Stomach (tissue), 9 donors: ENCODE data around the gene RNF215. TPM values are rescaled to one million over a fixed set of nuclear protein-coding genes. Genes with fewer than 3 reads are reported as not detected.

Source experiments
- DNase-seq, 2 donors: peaks; one replicate each; pipeline versions ENCODE4 v3.0.0 to v3.0.0-alpha.2; 2013 to 2019
- H3K27ac ChIP-seq, 5 donors: fragments of 200-600 bp in 4 of 5; sonication (generic) in 4 of 5; one replicate each; pipeline ENCODE4 v1.5.1; 2013 to 2019; ENCODE audit warnings: mild to moderate bottlenecking in 1 of 5, moderate library complexity in 1 of 5
- H3K27me3 ChIP-seq, 3 donors: fragments of 200-600 bp; sonication (generic); one replicate each; pipeline ENCODE4 v1.5.1; 2017 to 2019; ENCODE audit warnings: mixed run types in 1 of 3
- H3K36me3 ChIP-seq, 4 donors: fragments of 200-600 bp; sonication (generic); 1 replicate in 3 of 4; 2 replicates in 1 of 4; pipeline ENCODE4 v1.5.1; 2016 to 2019
- H3K4me1 ChIP-seq, 4 donors: fragments of 200-600 bp; sonication (generic); one replicate each; pipeline ENCODE4 v1.5.1; 2016 to 2019
- H3K4me3 ChIP-seq, 4 donors: fragments of 200-600 bp; sonication (generic) in 3 of 4; one replicate each; pipeline ENCODE4 v1.5.1; 2016 to 2019; ENCODE audit warnings: mild to moderate bottlenecking in 1 of 4
- H3K9me3 ChIP-seq, 4 donors: fragments of 200-600 bp; sonication (generic); one replicate each; pipeline ENCODE4 v1.5.1; 2016 to 2019
- CTCF ChIP-seq, 7 experiments: fragments of 450-650 bp in 4 of 7; fragments of 200-600 bp in 3 of 7; sonication (generic) in 3 of 7; IDR thresholded peaks; one replicate each; pipeline ENCODE4 v1.5.1; 2016 to 2019; ENCODE audit warnings: antibody characterized with exemption in 7 of 7, control low read depth in 2 of 7, mild to moderate bottlenecking in 1 of 7
- EP300 ChIP-seq: sonication (generic); formaldehyde crosslinking; IDR thresholded peaks from one replicate; pipeline ENCODE4 v1.6.1; 2017; ENCODE audit warnings: antibody characterized with exemption
- POLR2A ChIP-seq, 4 donors: fragments of 450-650 bp; IDR thresholded peaks; one replicate each; pipeline ENCODE4 v1.6.1; 2016; ENCODE audit warnings: antibody characterized with exemption in 4 of 4, control low read depth in 2 of 4, mild to moderate bottlenecking in 1 of 4, moderate library complexity in 1 of 4
- POLR2AphosphoS5 ChIP-seq, 3 donors: sonication (generic); formaldehyde crosslinking; IDR thresholded peaks; one replicate each; pipeline ENCODE4 v1.6.1; 2016; ENCODE audit warnings: antibody characterized with exemption in 3 of 3
- WGBS, 5 donors: extraction: QIAGEN DNeasy Blood & Tissue Kit in 3 of 5; methylation state at CpG; one replicate each; pipeline versions ENCODE4 v1.1.5 to v1.1.7; 2013 to 2018; 5-methylcytosine and 5-hydroxymethylcytosine counted together
- intact Hi-C: fragments of 100-400 bp; cut with DNase I; formaldehyde crosslinking; loops from one replicate; pipeline ENCODE4 v1.15.1; 2023; ENCODE audit warnings: low total_unique reads
- polyA plus RNA-seq, 3 donors: library from polyadenylated mRNA; stranded (reverse); fragments of 200-250 nt; gene quantifications; one replicate each; pipeline ENCODE4 v1.2.3, GENCODE V29; 2013
- total RNA-seq, 5 donors: library from RNA; depleted of rRNA; stranded (reverse); fragments of >200 nt; gene quantifications; one replicate each; pipeline versions ENCODE4 v1.1.0 to v1.2.3, GENCODE V29; 2014 to 2016
- donor health status: healthy with polysubstance abuse.
- donor health status: Bipolar disorder and iron deficiency.
- donor health status: healthy.

The RNF215 gene
- total and polyA plus RNA-seq, 8 donors, result 3.6 to 29.4 (median 7.3) TPM

GRCh38 chr22:30356449-30357235, 30.6 kb downstream of the RNF215 start, which contains the start of the genes CCDC157 and SF3A1:
Gene CCDC157 (plus strand): TSS chr22:30357007. CDS start chr22:30366001, 8,994 bp downstream.
Gene SF3A1 (minus strand): TSS chr22:30356894. CDS start chr22:30356792, 102 bp downstream.
- Histone ChIP-seq H3K27me3 (no peaks in the 10 kb centered on the region), H3K9me3 (no peaks in the 10 kb centered on the region), H3K4me1 (peaks cover 24 to 40% (median 39%) of the 10 kb centered on the region in 4 donors), H3K27ac (peak within 1 kb of the TSS; percentile 98 to 100 (median 98)), H3K36me3 (peaks cover 15 to 22% (median 21%) of the 10 kb centered on the region in 4 donors), H3K4me3 (peak within 1 kb of the TSS; percentile 63 to 95 (median 88))
- intact Hi-C loops, result no loop called here
- WGBS, 5 donors, result 0% methylated on average over 38 to 91 of the region's 91 CpGs
- peak; percentile 50 for TF ChIP-seq EP300
- TF ChIP-seq POLR2A (IDR thresholded peaks at IDR 0.05), result peak in 2 of 4 donors; percentile 74 to 81
- TF ChIP-seq CTCF (IDR thresholded peaks at IDR 0.05), result peak in 1 of 7 experiments; percentile 22
- peak; percentile 74 to 98 (median 97) for TF ChIP-seq POLR2AphosphoS5 (IDR thresholded peaks at IDR 0.05)
- peak; percentile 88 to 98 for DNase-seq

- DNase-seq, result no peak
- Histone ChIP-seq H3K27ac (peak overlapping the region in 1 of 5 donors; percentile 98), H3K4me3 (peak overlapping the region in 2 of 4 donors; percentile 93 to 95), H3K9me3 (no peaks in the 10 kb centered on the region), H3K36me3 (peaks cover 19 to 42% (median 41%) of the 10 kb centered on the region in 4 donors), H3K27me3 (no peaks in the 10 kb centered on the region), H3K4me1 (peaks cover 24 to 50% (median 41%) of the 10 kb centered on the region in 4 donors)
- WGBS, 5 donors, result 31 to 54% (median 46%) methylated on average over 5 of the region's 5 CpGs
- TF ChIP-seq POLR2A (IDR thresholded peaks at IDR 0.05) (no peak), POLR2AphosphoS5 (IDR thresholded peaks at IDR 0.05) (no peak), EP300 (no peak), CTCF (IDR thresholded peaks at IDR 0.05) (no peak)
- intact Hi-C loops, result no loop called here
Measured at GRCh38 chr22:30354644-30355043, 32.6 kb downstream of the RNF215 start.

GRCh38 chr22:30351226-30351625, 36.0 kb downstream of the RNF215 start:
- H3K27me3 ChIP-seq, result no peaks in the 10 kb centered on the region
- no peak for DNase-seq
- H3K4me1 ChIP-seq, result peaks cover 24 to 65% (median 45%) of the 10 kb centered on the region in 4 donors
- H3K27ac ChIP-seq, result no peak overlapping the region
- peaks cover 40 to 76% (median 75%) of the 10 kb centered on the region in 4 donors for H3K36me3 ChIP-seq
- H3K9me3 ChIP-seq, result no peaks in the 10 kb centered on the region
- H3K4me3 ChIP-seq, result no peak overlapping the region
- WGBS, 5 donors, result 88 to 98% (median 91%) methylated on average over 3 of the region's 3 CpGs
- intact Hi-C loops, result no loop called here
- TF ChIP-seq POLR2AphosphoS5 (IDR thresholded peaks at IDR 0.05) (no peak), CTCF (IDR thresholded peaks at IDR 0.05) (no peak), POLR2A (IDR thresholded peaks at IDR 0.05) (no peak), EP300 (no peak)

GRCh38 chr22:30348809-30349208, 38.4 kb downstream of the RNF215 start:
- Histone ChIP-seq H3K9me3 (no peaks in the 10 kb centered on the region), H3K4me1 (peaks cover under 1 to 41% (median 21%) of the 10 kb centered on the region in 4 donors), H3K27me3 (no peaks in the 10 kb centered on the region), H3K36me3 (peaks cover 64 to 99% (median 97%) of the 10 kb centered on the region in 4 donors), H3K27ac (no peak overlapping the region), H3K4me3 (no peak overlapping the region)
- intact Hi-C loops, result no loop called here
- TF ChIP-seq CTCF (IDR thresholded peaks at IDR 0.05) (no peak), POLR2AphosphoS5 (IDR thresholded peaks at IDR 0.05) (no peak), EP300 (no peak), POLR2A (IDR thresholded peaks at IDR 0.05) (no peak)
- no peak for DNase-seq
- WGBS, 5 donors, result 72 to 83% (median 75%) methylated on average over 4 of the region's 4 CpGs
